Measurements from ENCODE around the gene CECR2. TPM values are rescaled to one million over a fixed set of nuclear protein-coding genes. Genes with fewer than 3 reads are reported as not detected.

The CECR2 gene
- total RNA-seq, 1 experiment from 2014 or later: 3.6 TPM

DNA sequence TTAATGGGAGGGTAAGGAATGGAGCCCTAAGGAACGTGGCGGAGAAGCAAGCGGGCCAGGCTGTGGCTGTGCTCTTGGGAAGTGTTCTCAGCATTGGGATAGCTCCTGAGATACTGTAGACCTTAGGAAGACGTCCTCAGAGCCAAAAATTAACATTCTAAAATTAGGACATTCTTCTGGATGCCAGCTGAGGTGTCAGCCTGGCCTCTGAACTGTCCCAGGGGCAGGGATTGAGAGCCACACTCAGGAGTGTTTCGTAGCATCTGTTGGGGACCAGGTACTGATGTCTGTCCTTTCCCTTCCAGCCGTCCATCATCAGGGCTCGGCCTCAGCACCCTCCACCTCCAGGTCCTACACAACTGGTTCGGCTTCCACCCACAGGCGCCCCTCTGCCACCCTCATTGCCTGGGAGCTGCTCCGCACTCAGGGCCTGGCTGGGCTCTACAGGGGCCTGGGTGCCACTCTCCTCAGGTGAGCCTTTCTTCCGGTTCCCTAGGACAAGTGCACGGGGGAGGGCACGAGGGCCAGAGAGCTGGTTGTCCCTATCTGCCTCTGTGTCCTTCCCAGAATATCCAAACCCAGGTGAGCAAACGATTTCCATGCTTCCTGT, 217.7 kb downstream of the CECR2 start:
- no peaks in the 10 kb centered on the region for H3K9me3 ChIP-seq (ENCODE audit: control insufficient read depth, insufficient read depth, low read depth, low read length)
- TF ChIP-seq POLR2AphosphoS5 (IDR thresholded peaks at IDR 0.05; ENCODE audit: low read depth, low read length) (no peak), SIN3A (IDR thresholded peaks at IDR 0.05; ENCODE audit: borderline replicate concordance, insufficient read depth, low read depth, low read length) (no peak), CTCF (IDR thresholded peaks at IDR 0.05) (no peak), TCF7L2 (IDR thresholded peaks at IDR 0.05; ENCODE audit: low read depth, low read length) (no peak)
- TF ChIP-seq, protein P1, sequence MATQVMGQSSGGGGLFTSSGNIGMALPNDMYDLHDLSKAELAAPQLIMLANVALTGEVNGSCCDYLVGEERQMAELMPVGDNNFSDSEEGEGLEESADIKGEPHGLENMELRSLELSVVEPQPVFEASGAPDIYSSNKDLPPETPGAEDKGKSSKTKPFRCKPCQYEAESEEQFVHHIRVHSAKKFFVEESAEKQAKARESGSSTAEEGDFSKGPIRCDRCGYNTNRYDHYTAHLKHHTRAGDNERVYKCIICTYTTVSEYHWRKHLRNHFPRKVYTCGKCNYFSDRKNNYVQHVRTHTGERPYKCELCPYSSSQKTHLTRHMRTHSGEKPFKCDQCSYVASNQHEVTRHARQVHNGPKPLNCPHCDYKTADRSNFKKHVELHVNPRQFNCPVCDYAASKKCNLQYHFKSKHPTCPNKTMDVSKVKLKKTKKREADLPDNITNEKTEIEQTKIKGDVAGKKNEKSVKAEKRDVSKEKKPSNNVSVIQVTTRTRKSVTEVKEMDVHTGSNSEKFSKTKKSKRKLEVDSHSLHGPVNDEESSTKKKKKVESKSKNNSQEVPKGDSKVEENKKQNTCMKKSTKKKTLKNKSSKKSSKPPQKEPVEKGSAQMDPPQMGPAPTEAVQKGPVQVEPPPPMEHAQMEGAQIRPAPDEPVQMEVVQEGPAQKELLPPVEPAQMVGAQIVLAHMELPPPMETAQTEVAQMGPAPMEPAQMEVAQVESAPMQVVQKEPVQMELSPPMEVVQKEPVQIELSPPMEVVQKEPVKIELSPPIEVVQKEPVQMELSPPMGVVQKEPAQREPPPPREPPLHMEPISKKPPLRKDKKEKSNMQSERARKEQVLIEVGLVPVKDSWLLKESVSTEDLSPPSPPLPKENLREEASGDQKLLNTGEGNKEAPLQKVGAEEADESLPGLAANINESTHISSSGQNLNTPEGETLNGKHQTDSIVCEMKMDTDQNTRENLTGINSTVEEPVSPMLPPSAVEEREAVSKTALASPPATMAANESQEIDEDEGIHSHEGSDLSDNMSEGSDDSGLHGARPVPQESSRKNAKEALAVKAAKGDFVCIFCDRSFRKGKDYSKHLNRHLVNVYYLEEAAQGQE (IDR thresholded peaks at IDR 0.05; ENCODE audit: insufficient read depth in 1 of 2, low read depth in 2 of 2, low read length in 1 of 2): no peak
- no peaks in the 10 kb centered on the region for H3K27me3 ChIP-seq (ENCODE audit: control insufficient read depth, insufficient read depth, low read length)
- DNase-seq (ENCODE audit: low read depth, low spot score) (no peak), ATAC-seq (no peak)
- no peaks in the 10 kb centered on the region for H3K4me1 ChIP-seq (ENCODE audit: control insufficient read depth, insufficient read depth, low read length)
- in situ Hi-C loops (cut with HindIII; ENCODE audit: low pct_unique_long_range_greater_than_20kb, low sequenced_read_pairs) (no loop called here), intact Hi-C loops (cut with micrococcal nuclease; ENCODE audit: unreplicated experiment) (no loop called here)
- H3K4me3 ChIP-seq (ENCODE audit: low read depth in 2 of 2, low read length in 2 of 2): no peak overlapping the region
- peaks cover 4% of the 10 kb centered on the region; the same call in 1 of the 2 replicates for H3K36me3 ChIP-seq (ENCODE audit: control insufficient read depth, insufficient read depth, low read length)
- no TSS peak for BruUV-seq (replicated peaks)
- ChIA-PET CTCF (no interaction called here), POLR2A (no interaction called here)
- H3K27ac ChIP-seq (ENCODE audit: low read length): no peak overlapping the region

DNA sequence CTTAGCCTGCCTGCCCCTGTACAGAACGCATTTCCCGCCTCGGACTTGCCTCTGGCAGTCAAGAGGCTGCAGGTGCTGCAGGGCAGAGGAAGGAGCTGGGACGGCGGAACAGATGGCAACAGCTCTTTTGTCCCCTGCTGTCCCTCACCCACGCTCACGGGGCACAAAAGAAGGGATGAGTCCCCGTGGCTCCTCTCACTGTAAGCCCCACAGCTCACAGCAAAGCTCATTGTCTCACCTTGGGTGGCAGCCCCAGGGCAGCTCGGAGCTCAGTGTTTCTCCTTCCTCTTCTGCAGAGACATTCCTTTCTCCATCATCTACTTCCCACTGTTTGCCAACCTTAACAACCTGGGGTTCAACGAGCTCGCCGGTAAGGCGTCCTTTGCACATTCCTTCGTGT, 218.4 kb downstream of the CECR2 start:
- ATAC-seq (no peak), DNase-seq (ENCODE audit: low read depth, low spot score) (no peak)
- CTCF ChIA-PET: no interaction called here
- Histone ChIP-seq H3K4me3 (ENCODE audit: low read depth in 2 of 2, low read length in 2 of 2) (no peak overlapping the region), H3K27ac (ENCODE audit: low read length) (no peak overlapping the region), H3K27me3 (ENCODE audit: control insufficient read depth, insufficient read depth, low read length) (no peaks in the 10 kb centered on the region), H3K4me1 (ENCODE audit: control insufficient read depth, insufficient read depth, low read length) (no peaks in the 10 kb centered on the region), H3K9me3 (ENCODE audit: control insufficient read depth, insufficient read depth, low read depth, low read length) (no peaks in the 10 kb centered on the region), H3K36me3 (ENCODE audit: control insufficient read depth, insufficient read depth, low read length) (peaks cover 8% of the 10 kb centered on the region; the same call in 1 of the 2 replicates)
- in situ Hi-C loops (cut with HindIII; ENCODE audit: low pct_unique_long_range_greater_than_20kb, low sequenced_read_pairs): no loop called here
- POLR2A ChIA-PET: no interaction called here
- intact Hi-C loops (cut with micrococcal nuclease; ENCODE audit: unreplicated experiment): no loop called here
- TF ChIP-seq, protein P1 (IDR thresholded peaks at IDR 0.05; ENCODE audit: insufficient read depth in 1 of 2, low read depth in 2 of 2, low read length in 1 of 2): no peak
- no peak for TF ChIP-seq SIN3A (IDR thresholded peaks at IDR 0.05; ENCODE audit: borderline replicate concordance, insufficient read depth, low read depth, low read length)
- TF ChIP-seq POLR2AphosphoS5 (IDR thresholded peaks at IDR 0.05; ENCODE audit: low read depth, low read length): no peak
- TF ChIP-seq CTCF (IDR thresholded peaks at IDR 0.05): no peak
- TF ChIP-seq TCF7L2 (IDR thresholded peaks at IDR 0.05; ENCODE audit: low read depth, low read length): no peak
- BruUV-seq (replicated peaks): no TSS peak
